Panc1 (cell line): ENCODE measurements around the gene PON2. TPM values are rescaled to one million over a fixed set of nuclear protein-coding genes. Genes with fewer than 3 reads are reported as not detected.

Source experiments
- ATAC-seq: fragments of 200-7000 bp; cut with Tn5 transposase; 2 replicates; pipeline ENCODE4 v1.9.1; 2020; ENCODE audit warnings: mild to moderate bottlenecking, moderate library complexity
- BruUV-seq: library from RNA; stranded (reverse); fragments of 400-500 nt; replicated peaks from 2 replicates; lab custom pipeline; 2021; lab: Mats Ljungman, UMichigan
- CTCF ChIA-PET: fragments of 300-600 bp; sonication (Branson Sonifier 250); formaldehyde crosslinking; loops from one replicate; lab custom pipeline; 2022; ENCODE audit warnings: antibody characterized with exemption; lab: Charles Lee
- POLR2A ChIA-PET: fragments of 300-600 bp; sonication (Branson Sonifier 250); formaldehyde crosslinking; loops from one replicate; lab custom pipeline; 2022; ENCODE audit warnings: antibody characterized with exemption; lab: Charles Lee
- DNase-seq: peaks from one replicate; pipeline ENCODE4 v3.0.0-alpha.2; 2010; ENCODE audit warnings: low read depth, low spot score
- H3K27ac ChIP-seq: 2 replicates; pipeline ENCODE4 v1.5.1; 2011; ENCODE audit warnings: mild to moderate bottlenecking, low read length, inconsistent platforms
- H3K27me3 ChIP-seq: fragments of 200-500 bp; sonication (Bioruptor generic); 2 replicates; pipeline ENCODE4 v1.6.0; 2014; ENCODE audit warnings: low read length, inconsistent platforms; ENCODE audit not compliant: control insufficient read depth, insufficient read depth
- H3K36me3 ChIP-seq: fragments of 200-500 bp; sonication (Bioruptor generic); 2 replicates; pipeline ENCODE4 v1.5.1; 2014; ENCODE audit warnings: inconsistent platforms, mild to moderate bottlenecking, low read length, moderate library complexity; ENCODE audit not compliant: control insufficient read depth, insufficient read depth
- H3K4me1 ChIP-seq: 2 replicates; pipeline ENCODE4 v1.5.1; 2011; ENCODE audit warnings: inconsistent platforms, mild to moderate bottlenecking, low read length, moderate library complexity; ENCODE audit not compliant: control insufficient read depth, insufficient read depth
- H3K4me3 ChIP-seq, 2 experiments: 2 replicates each; pipeline ENCODE4 v1.5.1; 2011 to 2012; ENCODE audit warnings: low read depth in 2 of 2, low read length in 2 of 2, mild to moderate bottlenecking in 2 of 2, inconsistent platforms in 1 of 2, moderate library complexity in 1 of 2
- H3K9me3 ChIP-seq: fragments of 200-500 bp; sonication (Bioruptor generic); 2 replicates; pipeline ENCODE4 v1.5.1; 2014; ENCODE audit warnings: low read depth, mild to moderate bottlenecking, inconsistent platforms, low read length, moderate library complexity; ENCODE audit not compliant: control insufficient read depth, insufficient read depth
- POLR2AphosphoS5 ChIP-seq: IDR thresholded peaks from 2 replicates; pipeline ENCODE4 v1.6.1; 2012; ENCODE audit warnings: mild to moderate bottlenecking, low read depth, low read length, moderate library complexity
- SIN3A ChIP-seq: IDR thresholded peaks from 2 replicates; pipeline ENCODE4 v1.6.1; 2012; ENCODE audit warnings: low read depth, mild to moderate bottlenecking, low read length, moderate library complexity, borderline replicate concordance; ENCODE audit not compliant: insufficient read depth
- TCF7L2 ChIP-seq: IDR thresholded peaks from 2 replicates; pipeline ENCODE4 v1.6.1; 2011; ENCODE audit warnings: mild to moderate bottlenecking, low read depth, low read length, inconsistent platforms
- in situ Hi-C: cut with HindIII; loops from 2 replicates; pipeline ENCODE4 v1.10.0; 2016; ENCODE audit warnings: low sequenced_read_pairs, low pct_unique_long_range_greater_than_20kb
- intact Hi-C: fragments of 100-400 bp; cut with micrococcal nuclease; formaldehyde crosslinking; loops from one replicate; pipeline ENCODE4 v1.10.0; 2022; ENCODE audit not compliant: unreplicated experiment
- total RNA-seq: library from RNA; stranded (reverse); gene quantifications from one replicate; pipeline ENCODE4 v1.2.1, GENCODE V29; 2021; ENCODE audit not compliant: unreplicated experiment
- TF ChIP-seq, protein P1 (sequence below): fragments of 450-650 bp; IDR thresholded peaks from 2 replicates; pipeline ENCODE4 v1.5.1; 2017; ENCODE audit warnings: mild to moderate bottlenecking
- TF ChIP-seq, protein P2 (sequence below), 2 experiments: IDR thresholded peaks; 2 replicates each; pipeline ENCODE4 v1.6.1; 2011 to 2012; ENCODE audit warnings: low read depth in 2 of 2, control low read depth in 1 of 2, low read length in 1 of 2, mild to moderate bottlenecking in 1 of 2, moderate library complexity in 1 of 2; ENCODE audit not compliant: insufficient read depth in 1 of 2

Gene PON2
- total RNA-seq, 1 experiment from 2014 or later = 116 TPM

GRCh38 chr7:95432606-95433005 lies 2.2 kb downstream of the PON2 start:
- Histone ChIP-seq H3K27ac (no peak overlapping the region), H3K27me3 (no peaks in the 10 kb centered on the region), H3K9me3 (no peaks in the 10 kb centered on the region), H3K4me1 (peaks cover 5% of the 10 kb centered on the region; the same call in 1 of the 2 replicates), H3K36me3 (no peaks in the 10 kb centered on the region; the same call in 1 of the 2 replicates), H3K4me3 (no peak overlapping the region)
- in situ Hi-C loops (no loop called here), intact Hi-C loops (no loop called here)
- no TSS peak for BruUV-seq
- ChIA-PET CTCF (no interaction called here), POLR2A (interaction anchor here (0.6 kb wide), 1 partner anchor 29 kb away, joined by 5 read pairs; no protein-coding TSS in a partner anchor)
- no peak for ATAC-seq
- no peak for DNase-seq
- TF ChIP-seq, protein P1, sequence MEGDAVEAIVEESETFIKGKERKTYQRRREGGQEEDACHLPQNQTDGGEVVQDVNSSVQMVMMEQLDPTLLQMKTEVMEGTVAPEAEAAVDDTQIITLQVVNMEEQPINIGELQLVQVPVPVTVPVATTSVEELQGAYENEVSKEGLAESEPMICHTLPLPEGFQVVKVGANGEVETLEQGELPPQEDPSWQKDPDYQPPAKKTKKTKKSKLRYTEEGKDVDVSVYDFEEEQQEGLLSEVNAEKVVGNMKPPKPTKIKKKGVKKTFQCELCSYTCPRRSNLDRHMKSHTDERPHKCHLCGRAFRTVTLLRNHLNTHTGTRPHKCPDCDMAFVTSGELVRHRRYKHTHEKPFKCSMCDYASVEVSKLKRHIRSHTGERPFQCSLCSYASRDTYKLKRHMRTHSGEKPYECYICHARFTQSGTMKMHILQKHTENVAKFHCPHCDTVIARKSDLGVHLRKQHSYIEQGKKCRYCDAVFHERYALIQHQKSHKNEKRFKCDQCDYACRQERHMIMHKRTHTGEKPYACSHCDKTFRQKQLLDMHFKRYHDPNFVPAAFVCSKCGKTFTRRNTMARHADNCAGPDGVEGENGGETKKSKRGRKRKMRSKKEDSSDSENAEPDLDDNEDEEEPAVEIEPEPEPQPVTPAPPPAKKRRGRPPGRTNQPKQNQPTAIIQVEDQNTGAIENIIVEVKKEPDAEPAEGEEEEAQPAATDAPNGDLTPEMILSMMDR = no peak
- TF ChIP-seq TCF7L2 = no peak

GRCh38 chr7:95430864-95431263 lies 4.0 kb downstream of the PON2 start:
- Histone ChIP-seq H3K4me3 (no peak overlapping the region), H3K27ac (no peak overlapping the region), H3K4me1 (peaks cover 5% of the 10 kb centered on the region; the same call in 1 of the 2 replicates), H3K27me3 (no peaks in the 10 kb centered on the region), H3K36me3 (no peaks in the 10 kb centered on the region; the same call in 1 of the 2 replicates), H3K9me3 (no peaks in the 10 kb centered on the region)
- intact Hi-C loops (no loop called here), in situ Hi-C loops (no loop called here)
- ChIA-PET POLR2A (interaction anchor here (0.7 kb wide), 1 partner anchor 35 kb away, joined by 6 read pairs; no protein-coding TSS in a partner anchor), CTCF (interaction anchor here (0.5 kb wide), 1 partner anchor 1748 kb away, joined by 3 read pairs; no protein-coding TSS in a partner anchor)
- no TSS peak for BruUV-seq
- DNase-seq = no peak
- ATAC-seq = no peak
- TF ChIP-seq, protein P2, sequence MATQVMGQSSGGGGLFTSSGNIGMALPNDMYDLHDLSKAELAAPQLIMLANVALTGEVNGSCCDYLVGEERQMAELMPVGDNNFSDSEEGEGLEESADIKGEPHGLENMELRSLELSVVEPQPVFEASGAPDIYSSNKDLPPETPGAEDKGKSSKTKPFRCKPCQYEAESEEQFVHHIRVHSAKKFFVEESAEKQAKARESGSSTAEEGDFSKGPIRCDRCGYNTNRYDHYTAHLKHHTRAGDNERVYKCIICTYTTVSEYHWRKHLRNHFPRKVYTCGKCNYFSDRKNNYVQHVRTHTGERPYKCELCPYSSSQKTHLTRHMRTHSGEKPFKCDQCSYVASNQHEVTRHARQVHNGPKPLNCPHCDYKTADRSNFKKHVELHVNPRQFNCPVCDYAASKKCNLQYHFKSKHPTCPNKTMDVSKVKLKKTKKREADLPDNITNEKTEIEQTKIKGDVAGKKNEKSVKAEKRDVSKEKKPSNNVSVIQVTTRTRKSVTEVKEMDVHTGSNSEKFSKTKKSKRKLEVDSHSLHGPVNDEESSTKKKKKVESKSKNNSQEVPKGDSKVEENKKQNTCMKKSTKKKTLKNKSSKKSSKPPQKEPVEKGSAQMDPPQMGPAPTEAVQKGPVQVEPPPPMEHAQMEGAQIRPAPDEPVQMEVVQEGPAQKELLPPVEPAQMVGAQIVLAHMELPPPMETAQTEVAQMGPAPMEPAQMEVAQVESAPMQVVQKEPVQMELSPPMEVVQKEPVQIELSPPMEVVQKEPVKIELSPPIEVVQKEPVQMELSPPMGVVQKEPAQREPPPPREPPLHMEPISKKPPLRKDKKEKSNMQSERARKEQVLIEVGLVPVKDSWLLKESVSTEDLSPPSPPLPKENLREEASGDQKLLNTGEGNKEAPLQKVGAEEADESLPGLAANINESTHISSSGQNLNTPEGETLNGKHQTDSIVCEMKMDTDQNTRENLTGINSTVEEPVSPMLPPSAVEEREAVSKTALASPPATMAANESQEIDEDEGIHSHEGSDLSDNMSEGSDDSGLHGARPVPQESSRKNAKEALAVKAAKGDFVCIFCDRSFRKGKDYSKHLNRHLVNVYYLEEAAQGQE (IDR thresholded peaks at IDR 0.05; ENCODE audit: insufficient read depth in 1 of 2, low read depth in 2 of 2, low read length in 1 of 2) = no peak
- TF ChIP-seq POLR2AphosphoS5 (no peak), SIN3A (no peak), TCF7L2 (no peak)
- TF ChIP-seq, protein P1 = no peak
